Activated CD8-positive, alpha-beta memory T cell treated with anti-CD3 and anti-CD28 coated beads, Interleukin-2, amount 50 U/mL, for 4 hours (primary cell): ENCODE results near the gene FADS6.

Experiments
- DNase-seq: peaks from one replicate; pipeline ENCODE4 v3.0.0-alpha.2; 2020

FADS6 gene

GRCh38 chr17:74892974-74893911, at the start of gene FADS6:
TSS of gene FADS6 (minus strand) at chr17:74893633. CDS start at chr17:74893595, 38 bp downstream.
- DNase-seq, result no peak

- DNase-seq, result no peak
These were observed 47.8 kb upstream of the FADS6 start for GRCh38 chr17:74941128-74941725.

GRCh38 chr17:74939534-74939933, 46.1 kb upstream of the FADS6 start:
- DNase-seq, result no peak

- no peak for DNase-seq
These were observed 44.9 kb upstream of the FADS6 start for GRCh38 chr17:74938194-74938950.

GRCh38 chr17:74937064-74938051, 43.9 kb upstream of the FADS6 start:
- DNase-seq, result no peak

- no peak for DNase-seq
These were observed 43.0 kb upstream of the FADS6 start for GRCh38 chr17:74936470-74936799.

GRCh38 chr17:74935585-74936469, 42.4 kb upstream of the FADS6 start, which contains the start of gene OTOP3:
TSS of gene OTOP3 (plus strand) at chr17:74935898. CDS start at chr17:74935922, 24 bp downstream.
- DNase-seq, result no peak

GRCh38 chr17:74935048-74935447, 41.6 kb upstream of the FADS6 start:
- DNase-seq, result no peak

GRCh38 chr17:74930535-74931036, 37.2 kb upstream of the FADS6 start:
- DNase-seq, result no peak

- DNase-seq, result no peak
These were observed 35.4 kb upstream of the FADS6 start for GRCh38 chr17:74928786-74929185.

- no peak for DNase-seq
These were observed 31.8 kb upstream of the FADS6 start for GRCh38 chr17:74925242-74925641.

GRCh38 chr17:74924250-74924948, 31.0 kb upstream of the FADS6 start, which contains the start of gene OTOP2:
TSS of gene OTOP2 (plus strand) at chr17:74924273. CDS start at chr17:74924633, 360 bp downstream.
- no peak for DNase-seq

- DNase-seq, result peak; percentile 77
These were observed 30.3 kb upstream of the FADS6 start for GRCh38 chr17:74923538-74924249.

- DNase-seq, result peak; percentile 26
These were observed 29.5 kb upstream of the FADS6 start, which contains the start of gene USH1G for GRCh38 chr17:74922694-74923537. TSS of gene USH1G (minus strand) at chr17:74923255. CDS start at chr17:74923073, 182 bp downstream.

GRCh38 chr17:74922172-74922571, 28.7 kb upstream of the FADS6 start:
- no peak for DNase-seq

- DNase-seq, result no peak
These were observed 28.3 kb upstream of the FADS6 start for GRCh38 chr17:74921769-74922168.

GRCh38 chr17:74921026-74921681, 27.7 kb upstream of the FADS6 start:
- DNase-seq, result no peak

- DNase-seq, result no peak
These were observed 27.2 kb upstream of the FADS6 start for GRCh38 chr17:74920642-74921025.
